ENCODE results near the gene ASRGL1.

The ASRGL1 gene

GRCh38 chr11:62393061-62393611 lies 55.9 kb downstream of the ASRGL1 start:
- DNase-seq (ENCODE audit: low read depth): no peak

- no peak for DNase-seq (ENCODE audit: low read depth)
Measured at GRCh38 chr11:62393735-62394134, 56.5 kb downstream of the ASRGL1 start.

GRCh38 chr11:62394825-62395538 lies 57.7 kb downstream of the ASRGL1 start:
- DNase-seq (ENCODE audit: low read depth): peak; percentile 71

GRCh38 chr11:62395885-62396551 lies 58.8 kb downstream of the ASRGL1 start:
- DNase-seq (ENCODE audit: low read depth): no peak

- no peak for DNase-seq (ENCODE audit: low read depth)
Measured at GRCh38 chr11:62398011-62398994, 61.1 kb downstream of the ASRGL1 start.

GRCh38 chr11:62399172-62399877 lies 62.1 kb downstream of the ASRGL1 start:
- no peak for DNase-seq (ENCODE audit: low read depth)

GRCh38 chr11:62399878-62400266 lies 62.6 kb downstream of the ASRGL1 start:
- no peak for DNase-seq (ENCODE audit: low read depth)

- no peak for DNase-seq (ENCODE audit: low read depth)
Measured at GRCh38 chr11:62400281-62400680, 63.0 kb downstream of the ASRGL1 start.

GRCh38 chr11:62400760-62401159 lies 63.5 kb downstream of the ASRGL1 start:
- peak; percentile 90 for DNase-seq (ENCODE audit: low read depth)

- no peak for DNase-seq (ENCODE audit: low read depth)
Measured at GRCh38 chr11:62401356-62401755, 64.1 kb downstream of the ASRGL1 start.

- DNase-seq (ENCODE audit: low read depth): no peak
Measured at GRCh38 chr11:62401811-62402210, 64.6 kb downstream of the ASRGL1 start.

- DNase-seq (ENCODE audit: low read depth): peak; percentile 25
Measured at GRCh38 chr11:62402226-62402959, 65.1 kb downstream of the ASRGL1 start.

GRCh38 chr11:62402960-62403730 lies 65.9 kb downstream of the ASRGL1 start:
- DNase-seq (ENCODE audit: low read depth): no peak

- no peak for DNase-seq (ENCODE audit: low read depth)
Measured at GRCh38 chr11:62404435-62404834, 67.2 kb downstream of the ASRGL1 start.

- no peak for DNase-seq (ENCODE audit: low read depth)
Measured at GRCh38 chr11:62404901-62405300, 67.7 kb downstream of the ASRGL1 start.

- DNase-seq (ENCODE audit: low read depth): no peak
Measured at GRCh38 chr11:62406034-62406433, 68.8 kb downstream of the ASRGL1 start.

GRCh38 chr11:62409831-62410230 lies 72.6 kb downstream of the ASRGL1 start:
- no peak for DNase-seq (ENCODE audit: low read depth)

GRCh38 chr11:62410972-62411371 lies 73.7 kb downstream of the ASRGL1 start:
- DNase-seq (ENCODE audit: low read depth): no peak

- DNase-seq (ENCODE audit: low read depth): no peak
Measured at GRCh38 chr11:62411524-62411923, 74.3 kb downstream of the ASRGL1 start.

- DNase-seq (ENCODE audit: low read depth): no peak
Measured at GRCh38 chr11:62413060-62413696, 75.9 kb downstream of the ASRGL1 start.

Data from fibroblast of gingiva (primary cell).